Measurements from ENCODE around the gene DPEP1. TPM values are rescaled to one million over a fixed set of nuclear protein-coding genes. Genes with fewer than 3 reads are reported as not detected.

The DPEP1 gene
- total RNA-seq, 1 experiment from 2014 or later = 1.1 TPM

- Mint-ChIP-seq H3K9me3 (no peaks in the 10 kb centered on the region; a peak in 1 of 5 replicates), H3K36me3 (ENCODE audit: insufficient read depth in 1 of 3, low read depth in 3 of 3) (peaks cover 26 to 45% (median 32%) of the 10 kb centered on the region in 3 experiments), H3K27me3 (ENCODE audit: low read depth) (peaks cover 7% of the 10 kb centered on the region), H3K27ac (peak overlapping the region; percentile 74 to 99 (median 95); a peak in 5 of 7 replicates), H3K4me1 (peaks cover 42 to 43% of the 10 kb centered on the region in 2 experiments), H3K4me3 (peak overlapping the region; percentile 96)
- Histone ChIP-seq H2BK20ac (ENCODE audit: low read depth, low read length, poor library complexity, severe bottlenecking) (no peak overlapping the region), H3K9me3 (ENCODE audit: control insufficient read depth, low read depth, low read length) (no peaks in the 10 kb centered on the region), H3K4ac (ENCODE audit: low read depth, low read length) (no peak overlapping the region), H3K79me1 (ENCODE audit: insufficient read depth, low read depth, low read length, poor library complexity, severe bottlenecking) (peaks cover 6% of the 10 kb centered on the region), H3K9ac (ENCODE audit: extremely low read depth, insufficient read length, low read length) (no peak overlapping the region), H4K20me1 (ENCODE audit: control insufficient read depth, insufficient read depth, insufficient read length) (peaks cover 4% of the 10 kb centered on the region), H2AK5ac (ENCODE audit: insufficient read length, low read length) (no peak overlapping the region), H3K79me2 (ENCODE audit: insufficient read depth, low read length) (peaks cover 10% of the 10 kb centered on the region; the same call in 1 of the 2 replicates), H4K5ac (ENCODE audit: insufficient read length, low read depth, low read length) (no peak overlapping the region), H3K23me2 (ENCODE audit: insufficient read length, low read depth, low read length, poor library complexity, severe bottlenecking) (peaks cover 19% of the 10 kb centered on the region), H3K56ac (ENCODE audit: insufficient read length, low read depth, low read length) (no peak overlapping the region), H2BK120ac (ENCODE audit: low read depth, low read length, poor library complexity, severe bottlenecking) (no peak overlapping the region), H2BK5ac (ENCODE audit: insufficient read length, low read length) (no peak overlapping the region), H3K4me1 (ENCODE audit: insufficient read depth, low read length) (no peaks in the 10 kb centered on the region; the same call in 1 of the 2 replicates), H3K4me2 (ENCODE audit: insufficient read depth, insufficient read length, low read length) (peak overlapping the region; percentile 97), H2AFZ (ENCODE audit: low read length) (no peak overlapping the region), H2BK15ac (ENCODE audit: low read depth, low read length) (no peak overlapping the region), H2BK12ac (ENCODE audit: insufficient read length, low read depth, low read length) (no peak overlapping the region), H3K27ac (ENCODE audit: insufficient read length, low read depth, low read length) (no peak overlapping the region), H3K18ac (ENCODE audit: insufficient read length, low read depth, low read length) (no peak overlapping the region), H3T11ph (ENCODE audit: low read length) (no peak overlapping the region), H3K27me3 (ENCODE audit: insufficient read depth, low read length) (no peaks in the 10 kb centered on the region), H3K23ac (ENCODE audit: insufficient read length, low read depth, low read length) (no peak overlapping the region), H4K91ac (ENCODE audit: insufficient read length, low read depth, low read length) (no peak overlapping the region), H3K14ac (ENCODE audit: insufficient read depth, low read length) (peak overlapping the region; percentile 3; the same call in 1 of the 2 replicates), H4K8ac (replicated peaks; ENCODE audit: insufficient read length, low read depth, low read length) (no peak overlapping the region)
- DNase-seq = peak; percentile 85
- WGBS (ENCODE audit: extremely low coverage, insufficient read length, low lambda C conversion rate) = no CpG with 5 or more reads among the region's 46 CpGs
- peak; percentile 89 for TF ChIP-seq CTCF (conservative IDR thresholded peaks at IDR 0.05)
Observed at GRCh38 chr16:89565506-89566372, 47.7 kb upstream of the DPEP1 start.

Data from H9 (cell line).